DOHH2 (cell line): Measurements from ENCODE around the gene NCKAP5.

Experiments
- H3F3A ChIP-seq: fragments of 200-600 bp; sonication (generic), shearing (Covaris generic); 2 replicates; pipeline ENCODE4 v1.6.0; 2016; ENCODE audit warnings: antibody characterized with exemption, mild to moderate bottlenecking; ENCODE audit not compliant: control insufficient read depth, insufficient read depth
- H3K27ac ChIP-seq: fragments of 200-600 bp; sonication (generic); 2 replicates; pipeline ENCODE4 v1.5.1; 2014; ENCODE audit warnings: low read depth, mild to moderate bottlenecking, low read length, moderate library complexity
- H3K27me3 ChIP-seq: fragments of 200-600 bp; sonication (generic); 2 replicates; pipeline ENCODE4 v1.6.1; 2014; ENCODE audit warnings: mild to moderate bottlenecking, low read length, mixed read lengths; ENCODE audit not compliant: control insufficient read depth
- H3K36me3 ChIP-seq: fragments of 200-600 bp; sonication (generic); 2 replicates; pipeline ENCODE4 v1.6.1; 2014; ENCODE audit warnings: mild to moderate bottlenecking, low read length, moderate library complexity, mixed read lengths; ENCODE audit not compliant: control insufficient read depth
- H3K4me1 ChIP-seq: fragments of 200-600 bp; sonication (generic); 2 replicates; pipeline ENCODE4 v1.6.1; 2014; ENCODE audit warnings: mild to moderate bottlenecking, low read length, mixed read lengths; ENCODE audit not compliant: control insufficient read depth
- H3K4me2 ChIP-seq: fragments of 200-600 bp; sonication (generic); 2 replicates; pipeline ENCODE4 v1.6.0; 2014; ENCODE audit warnings: mild to moderate bottlenecking, low read length, moderate library complexity
- H3K4me3 ChIP-seq: fragments of 200-600 bp; sonication (generic); 2 replicates; pipeline ENCODE4 v1.5.1; 2014; ENCODE audit warnings: mild to moderate bottlenecking, low read length, mixed read lengths
- H3K79me2 ChIP-seq: fragments of 200-600 bp; sonication (generic); 2 replicates; pipeline ENCODE4 v1.6.1; 2014; ENCODE audit warnings: mild to moderate bottlenecking, low read length, mixed read lengths; ENCODE audit not compliant: control insufficient read depth
- H3K9me2 ChIP-seq: fragments of 200-600 bp; sonication (generic); replicated peaks from 2 replicates; pipeline ENCODE4 v1.6.1; 2014; ENCODE audit warnings: mild to moderate bottlenecking, low read length, mixed read lengths; ENCODE audit not compliant: control insufficient read depth
- H3K9me3 ChIP-seq: fragments of 200-600 bp; sonication (generic); 2 replicates; pipeline ENCODE4 v1.6.1; 2014; ENCODE audit warnings: antibody characterized with exemption, low read length, mixed read lengths; ENCODE audit not compliant: control insufficient read depth, insufficient read depth
- H4K20me1 ChIP-seq: fragments of 200-600 bp; sonication (generic); 2 replicates; pipeline ENCODE4 v1.6.0; 2014; ENCODE audit warnings: low read depth, mild to moderate bottlenecking, antibody characterized with exemption, low read length, moderate library complexity; ENCODE audit not compliant: control insufficient read depth, insufficient read depth
- EZH2phosphoT487 ChIP-seq: fragments of 200-600 bp; sonication (generic); IDR thresholded peaks from 2 replicates; pipeline ENCODE4 v1.6.1; 2017; ENCODE audit warnings: borderline replicate concordance, mild to moderate bottlenecking, antibody characterized with exemption, low read length, moderate library complexity, mixed read lengths
- TF ChIP-seq, protein P1 (sequence below): fragments of 200-600 bp; sonication (generic); IDR thresholded peaks from one replicate; pipeline ENCODE4 v1.5.1; 2014; ENCODE audit warnings: antibody characterized with exemption, mild to moderate bottlenecking, low read depth, low read length; ENCODE audit not compliant: poor library complexity, severe bottlenecking

NCKAP5 gene

DNA sequence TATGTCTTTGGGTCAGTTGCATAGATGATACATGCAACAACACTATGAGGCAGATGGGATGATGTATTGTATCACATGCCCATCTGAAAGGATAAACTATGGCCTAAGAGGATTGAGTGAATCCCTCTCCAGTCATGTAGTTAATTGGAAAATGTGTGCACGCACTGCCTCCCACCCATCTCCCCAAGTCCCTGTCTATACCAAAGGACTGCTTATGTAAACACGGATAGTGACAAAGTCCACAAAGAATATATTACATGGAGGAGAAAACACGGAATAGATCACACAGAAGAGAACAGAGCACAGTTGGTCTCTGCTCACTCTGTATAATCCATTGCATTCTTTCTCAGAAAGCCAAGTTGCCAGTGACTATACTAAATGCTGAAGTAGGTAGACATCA is 82.4 kb downstream of the NCKAP5 start:
- Histone ChIP-seq H3F3A (no peaks in the 10 kb centered on the region), H3K9me2 (no peaks in the 10 kb centered on the region), H3K27ac (no peak overlapping the region), H4K20me1 (no peaks in the 10 kb centered on the region), H3K79me2 (no peaks in the 10 kb centered on the region), H3K4me1 (no peaks in the 10 kb centered on the region), H3K9me3 (no peaks in the 10 kb centered on the region), H3K27me3 (no peaks in the 10 kb centered on the region), H3K4me3 (no peak overlapping the region), H3K4me2 (no peak overlapping the region), H3K36me3 (no peaks in the 10 kb centered on the region)
- TF ChIP-seq EZH2phosphoT487 = no peak
- TF ChIP-seq, protein P1, sequence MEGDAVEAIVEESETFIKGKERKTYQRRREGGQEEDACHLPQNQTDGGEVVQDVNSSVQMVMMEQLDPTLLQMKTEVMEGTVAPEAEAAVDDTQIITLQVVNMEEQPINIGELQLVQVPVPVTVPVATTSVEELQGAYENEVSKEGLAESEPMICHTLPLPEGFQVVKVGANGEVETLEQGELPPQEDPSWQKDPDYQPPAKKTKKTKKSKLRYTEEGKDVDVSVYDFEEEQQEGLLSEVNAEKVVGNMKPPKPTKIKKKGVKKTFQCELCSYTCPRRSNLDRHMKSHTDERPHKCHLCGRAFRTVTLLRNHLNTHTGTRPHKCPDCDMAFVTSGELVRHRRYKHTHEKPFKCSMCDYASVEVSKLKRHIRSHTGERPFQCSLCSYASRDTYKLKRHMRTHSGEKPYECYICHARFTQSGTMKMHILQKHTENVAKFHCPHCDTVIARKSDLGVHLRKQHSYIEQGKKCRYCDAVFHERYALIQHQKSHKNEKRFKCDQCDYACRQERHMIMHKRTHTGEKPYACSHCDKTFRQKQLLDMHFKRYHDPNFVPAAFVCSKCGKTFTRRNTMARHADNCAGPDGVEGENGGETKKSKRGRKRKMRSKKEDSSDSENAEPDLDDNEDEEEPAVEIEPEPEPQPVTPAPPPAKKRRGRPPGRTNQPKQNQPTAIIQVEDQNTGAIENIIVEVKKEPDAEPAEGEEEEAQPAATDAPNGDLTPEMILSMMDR = no peak

DNA sequence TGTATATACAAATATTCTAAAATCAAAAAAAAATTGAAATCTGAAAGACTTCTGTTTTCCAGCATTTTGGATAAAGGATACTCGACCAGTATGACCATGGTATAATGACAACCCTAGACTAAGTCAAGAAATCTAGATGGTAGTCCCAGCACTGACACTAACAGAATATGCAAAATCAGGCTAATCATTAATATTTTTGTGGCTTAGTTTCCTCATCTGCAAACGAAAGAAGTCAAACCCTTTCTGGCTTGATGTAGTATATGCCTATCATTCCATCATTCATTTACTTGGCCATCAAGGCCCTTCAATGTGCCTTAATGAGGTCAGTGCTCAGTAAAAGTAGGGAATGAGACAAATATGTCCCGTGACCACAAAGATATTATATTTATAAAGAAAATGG is 83.5 kb downstream of the NCKAP5 start:
- H3K9me2 ChIP-seq = no peaks in the 10 kb centered on the region
- TF ChIP-seq, protein P1 = no peak
- no peak for TF ChIP-seq EZH2phosphoT487
- H3K4me1 ChIP-seq = no peaks in the 10 kb centered on the region
- H3K9me3 ChIP-seq = no peaks in the 10 kb centered on the region
- no peak overlapping the region for H3K27ac ChIP-seq
- H3K79me2 ChIP-seq = no peaks in the 10 kb centered on the region
- H3F3A ChIP-seq = no peaks in the 10 kb centered on the region
- H3K27me3 ChIP-seq = no peaks in the 10 kb centered on the region
- H3K4me3 ChIP-seq = no peak overlapping the region
- no peaks in the 10 kb centered on the region for H4K20me1 ChIP-seq
- H3K4me2 ChIP-seq = no peak overlapping the region
- no peaks in the 10 kb centered on the region for H3K36me3 ChIP-seq

DNA sequence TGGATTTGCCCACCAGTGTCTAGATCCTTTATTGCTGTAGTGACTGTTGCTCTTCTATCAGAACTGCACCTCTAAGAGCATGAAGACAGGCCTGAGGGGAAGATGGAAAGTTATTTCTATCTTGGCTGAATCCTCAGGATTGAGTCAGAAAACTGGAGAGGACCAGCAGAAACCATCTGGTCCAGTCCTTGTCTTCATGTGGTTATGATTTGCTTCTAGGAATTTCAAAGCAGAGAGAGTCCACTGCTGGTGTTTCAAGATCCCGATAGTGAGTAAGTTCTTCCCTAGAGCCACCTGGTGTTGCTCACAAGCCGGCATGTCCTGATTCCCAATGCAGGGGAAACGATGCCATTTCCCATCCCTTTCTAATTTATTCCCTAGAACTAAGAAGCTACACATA is 84.2 kb downstream of the NCKAP5 start:
- no peaks in the 10 kb centered on the region for H3K4me1 ChIP-seq
- H3F3A ChIP-seq = no peaks in the 10 kb centered on the region
- H3K36me3 ChIP-seq = no peaks in the 10 kb centered on the region
- H4K20me1 ChIP-seq = no peaks in the 10 kb centered on the region
- no peak for TF ChIP-seq EZH2phosphoT487
- TF ChIP-seq, protein P1 = no peak
- no peaks in the 10 kb centered on the region for H3K79me2 ChIP-seq
- no peak overlapping the region for H3K27ac ChIP-seq
- H3K9me3 ChIP-seq = no peaks in the 10 kb centered on the region
- no peak overlapping the region for H3K4me2 ChIP-seq
- H3K4me3 ChIP-seq = no peak overlapping the region
- H3K9me2 ChIP-seq = no peaks in the 10 kb centered on the region
- no peaks in the 10 kb centered on the region for H3K27me3 ChIP-seq

DNA sequence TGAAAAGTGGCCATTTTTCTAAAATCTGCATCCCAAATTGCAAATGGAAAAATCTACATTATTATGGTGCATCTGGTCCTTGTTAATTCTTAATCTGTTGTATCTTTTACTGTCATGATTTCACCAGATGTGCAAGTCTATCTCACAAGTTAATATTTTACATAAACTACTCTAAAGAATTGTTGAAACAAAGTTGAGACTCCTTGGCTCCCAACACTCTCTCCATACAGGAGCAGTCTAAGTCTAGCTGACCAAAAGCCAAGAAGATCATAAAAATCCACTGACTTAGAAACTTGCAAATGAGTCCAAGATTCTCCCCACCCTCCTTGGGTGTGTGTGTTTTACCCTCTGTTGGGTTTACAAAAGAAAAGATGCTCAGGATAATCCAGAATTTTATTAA is 85.1 kb downstream of the NCKAP5 start:
- H4K20me1 ChIP-seq = no peaks in the 10 kb centered on the region
- H3K4me1 ChIP-seq = no peaks in the 10 kb centered on the region
- TF ChIP-seq EZH2phosphoT487 = no peak
- TF ChIP-seq, protein P1 = no peak
- H3K4me2 ChIP-seq = no peak overlapping the region
- H3K36me3 ChIP-seq = no peaks in the 10 kb centered on the region
- H3K27ac ChIP-seq = no peak overlapping the region
- no peaks in the 10 kb centered on the region for H3K79me2 ChIP-seq
- no peaks in the 10 kb centered on the region for H3K9me2 ChIP-seq
- H3F3A ChIP-seq = no peaks in the 10 kb centered on the region
- H3K27me3 ChIP-seq = no peaks in the 10 kb centered on the region
- no peak overlapping the region for H3K4me3 ChIP-seq
- H3K9me3 ChIP-seq = no peaks in the 10 kb centered on the region
